ENCODE data around the gene IFT74.

IFT74 gene

DNA sequence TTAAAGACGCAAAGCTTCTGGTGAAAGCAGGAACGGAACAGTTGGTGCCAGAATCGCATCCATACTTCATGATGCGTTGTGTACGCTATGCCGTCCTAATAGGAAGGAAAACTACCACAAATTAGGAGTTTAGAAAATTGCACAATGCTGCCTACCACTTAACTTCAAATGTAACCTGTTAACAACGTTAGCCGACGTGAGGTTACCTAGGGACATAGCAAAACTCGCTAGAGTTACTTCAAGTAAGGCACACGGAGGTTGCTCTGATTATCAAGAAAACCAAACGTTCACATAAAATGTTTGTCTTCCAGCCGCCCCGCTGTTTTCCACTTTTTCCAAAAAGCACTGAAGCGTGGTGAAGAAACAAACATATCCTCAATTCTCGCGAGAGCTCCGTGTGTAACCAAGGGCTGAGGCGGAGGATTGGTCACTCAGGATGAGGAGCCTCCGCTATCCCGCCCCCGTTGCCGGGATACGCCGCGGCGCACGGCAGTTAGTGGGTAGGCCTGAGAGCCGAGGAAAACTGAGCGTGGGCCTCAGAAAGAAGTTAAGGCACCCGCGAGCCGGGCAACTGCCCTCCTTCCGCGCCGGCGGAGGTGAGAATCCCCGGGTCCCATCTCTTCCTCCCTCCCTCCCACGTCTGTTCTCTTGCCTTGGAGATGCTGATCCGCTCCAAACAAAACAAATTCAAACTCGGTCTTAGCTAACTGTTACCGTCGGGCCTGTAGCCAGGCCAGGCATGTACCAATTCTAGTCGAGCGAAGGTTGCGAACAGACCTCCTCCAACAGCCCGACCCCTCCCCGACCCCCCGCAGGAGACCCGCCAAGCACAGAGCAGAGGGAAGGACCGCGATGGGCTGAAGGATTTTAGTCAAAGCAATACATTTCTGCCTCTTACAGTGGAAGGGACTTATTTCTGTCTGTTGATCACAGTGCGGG, at the start of gene IFT74:
Gene IFT74, plus strand, starts transcription at position 492 of the 939 bp plus-strand sequence. CDS start 5,556 bp downstream, outside the sequence.
- DNase-seq (ENCODE audit: low spot score) = peak; percentile 98

DNA sequence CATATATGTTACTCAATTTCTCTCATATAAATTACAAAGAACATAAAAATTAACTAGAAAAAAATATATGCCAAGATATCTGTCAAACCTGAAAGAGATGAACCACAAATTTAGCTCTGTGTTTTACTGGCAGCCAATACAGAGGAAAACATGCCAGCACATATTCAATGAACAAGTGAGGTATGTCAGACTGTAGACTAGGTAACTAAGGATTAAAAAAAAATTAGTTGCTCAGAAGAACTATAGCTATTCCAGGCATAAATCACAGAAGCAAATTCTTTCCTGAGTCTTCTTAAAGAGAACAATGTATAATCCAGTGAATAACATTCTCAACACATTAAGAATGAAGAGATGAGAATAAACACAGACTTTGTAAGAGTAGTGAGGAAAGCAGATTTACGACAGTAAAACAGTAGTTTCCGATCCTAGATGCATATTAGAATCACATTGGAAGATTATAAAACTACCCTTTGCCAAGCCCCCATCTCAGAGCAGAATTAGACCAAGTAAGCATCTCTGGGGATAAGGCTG, 43.0 kb upstream of the IFT74 start:
- no peak for DNase-seq (ENCODE audit: low spot score)

DNA sequence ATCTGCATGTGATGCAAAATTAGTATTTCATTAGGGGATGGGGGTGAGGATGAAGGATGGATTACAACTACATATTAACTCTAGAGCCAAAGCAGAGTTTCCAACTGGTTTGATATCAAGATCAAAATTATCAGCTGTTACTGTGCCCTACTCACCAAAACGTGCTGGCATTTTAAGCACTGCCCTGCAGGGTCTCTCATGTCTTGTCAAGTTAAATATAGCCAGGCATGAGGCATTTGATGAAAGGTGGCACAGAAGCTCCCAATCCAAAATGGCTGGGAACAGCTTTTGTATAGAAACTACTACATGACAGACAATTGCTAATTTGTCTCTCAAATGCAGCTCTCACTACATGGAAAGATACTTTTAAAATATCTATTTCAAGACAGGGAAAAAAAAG, 36.5 kb upstream of the IFT74 start:
- no peak for DNase-seq (ENCODE audit: low spot score)

DNA sequence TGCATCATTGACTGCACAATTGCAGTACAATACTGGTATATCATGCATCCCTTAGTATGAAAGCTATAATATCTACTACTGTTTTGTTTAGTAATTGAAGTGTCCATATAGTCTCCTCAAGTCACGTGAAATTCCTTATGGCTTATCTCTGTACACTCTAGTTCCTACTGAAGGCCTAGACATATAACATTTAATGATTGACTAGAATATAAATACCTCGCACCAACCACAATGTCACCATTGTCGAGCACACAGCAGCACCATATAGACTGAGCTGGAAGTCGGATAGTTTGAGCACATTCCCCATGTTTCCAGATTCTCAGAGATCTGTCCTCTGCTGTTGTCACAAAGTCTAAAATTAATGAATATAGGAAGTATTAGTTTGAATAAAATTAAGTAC, 30.6 kb upstream of the IFT74 start:
- no peak for DNase-seq (ENCODE audit: low spot score)

DNA sequence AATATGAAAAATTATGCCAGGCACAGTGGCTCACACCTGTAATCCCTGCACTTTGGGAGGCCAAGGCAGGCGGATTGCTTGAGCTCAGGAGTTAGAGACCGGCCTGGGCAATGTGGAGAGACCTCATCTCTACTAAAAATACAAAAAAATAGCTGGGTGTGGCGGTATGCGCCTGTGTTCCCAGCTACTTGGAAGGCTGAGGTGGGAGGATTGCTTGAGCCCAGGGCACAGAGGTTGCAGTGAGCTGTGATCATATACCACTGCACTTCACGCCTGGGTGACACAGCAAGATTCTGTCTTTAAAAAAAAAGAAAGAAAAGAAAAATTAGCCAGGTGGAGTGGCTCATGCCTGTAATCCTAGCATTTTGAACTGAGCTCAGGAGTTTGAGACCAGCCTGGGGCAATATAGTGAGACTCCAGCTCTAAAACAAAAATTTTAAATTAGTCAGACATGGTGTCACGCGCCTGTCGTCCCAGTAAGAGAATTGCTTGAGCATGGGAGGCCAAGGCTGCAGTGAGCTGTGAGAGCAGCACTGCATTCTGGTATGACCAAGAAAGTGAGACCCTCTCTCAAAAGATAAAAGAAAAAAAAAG, 27.2 kb upstream of the IFT74 start:
- no peak for DNase-seq (ENCODE audit: low spot score)

DNA sequence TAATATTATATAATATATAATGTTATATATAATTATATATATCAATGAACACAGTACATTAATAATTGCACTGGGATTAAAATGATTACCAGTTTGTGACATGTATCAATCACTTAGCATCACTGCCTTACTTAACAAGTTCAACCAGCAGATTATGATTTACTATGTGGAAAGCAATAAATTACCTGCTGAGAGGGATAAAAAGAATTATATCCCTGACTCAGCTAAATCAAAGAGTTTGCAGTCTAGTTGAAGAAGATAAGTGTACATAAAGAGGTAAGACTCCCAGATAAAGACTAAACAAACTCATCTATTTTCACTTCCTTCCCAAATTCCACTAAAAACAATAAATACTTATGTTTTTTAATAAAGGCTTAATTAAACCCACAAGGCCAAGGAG, 20.4 kb upstream of the IFT74 start:
- DNase-seq (ENCODE audit: low spot score) = no peak

DNA sequence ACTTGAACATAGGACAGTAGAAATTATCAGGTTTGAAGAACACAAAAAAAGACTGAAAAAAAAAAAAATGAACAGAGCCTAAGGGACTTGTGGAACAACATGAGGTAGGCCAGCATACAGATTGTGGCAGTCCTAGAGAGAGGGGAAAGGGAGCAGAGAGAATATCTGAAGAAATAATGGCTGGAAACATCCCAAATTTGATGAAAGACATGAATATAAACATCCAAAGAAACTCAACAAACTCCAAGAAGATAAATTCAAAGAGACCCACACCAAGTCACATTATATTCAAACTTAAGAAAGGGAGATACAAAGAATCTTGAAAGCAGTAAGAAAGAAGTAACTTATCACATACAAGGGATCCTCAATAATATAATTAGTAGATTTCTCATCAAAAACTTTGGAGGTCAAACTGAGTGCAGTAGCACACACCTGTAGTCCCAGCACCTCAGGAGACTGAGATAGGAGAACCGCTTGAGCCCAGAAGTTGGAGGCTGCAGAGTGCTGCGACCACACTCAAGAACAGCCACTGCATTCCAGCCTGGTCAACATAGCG, 18.3 kb upstream of the IFT74 start:
- no peak for DNase-seq (ENCODE audit: low spot score)

DNA sequence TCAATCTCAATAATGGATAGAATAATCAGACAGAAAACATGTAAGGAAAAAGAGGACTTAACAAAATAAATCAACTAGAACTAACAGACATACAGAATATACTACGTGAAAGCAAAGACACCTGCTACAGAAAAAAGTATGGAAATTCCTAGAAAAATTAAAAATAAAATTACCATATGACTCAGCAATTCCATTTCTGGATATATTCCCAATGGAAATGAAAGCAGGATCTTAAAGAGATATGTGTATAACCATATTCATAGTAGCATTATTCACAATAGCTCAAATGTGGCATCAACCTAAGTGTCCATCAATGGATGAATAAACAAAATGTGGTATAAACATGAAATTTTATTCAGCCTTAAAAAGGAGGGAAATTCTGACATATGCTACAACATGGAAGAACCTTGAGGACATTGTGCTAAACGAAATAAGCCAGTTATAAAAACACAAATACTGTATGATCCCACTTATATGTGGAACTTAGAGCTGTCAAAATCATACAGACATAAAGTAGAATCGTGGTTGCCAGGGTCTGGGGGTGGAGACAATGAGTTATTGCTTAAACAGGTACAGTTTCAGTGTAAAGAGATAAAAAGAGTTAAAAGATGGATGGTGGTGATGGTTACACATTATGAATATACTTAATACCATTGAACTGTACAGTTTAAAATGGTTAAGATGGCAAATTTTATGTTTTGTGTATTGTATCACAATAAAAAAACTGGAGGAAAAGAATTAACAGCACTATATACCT, 16.1 kb upstream of the IFT74 start:
- no peak for DNase-seq (ENCODE audit: low spot score)

DNA sequence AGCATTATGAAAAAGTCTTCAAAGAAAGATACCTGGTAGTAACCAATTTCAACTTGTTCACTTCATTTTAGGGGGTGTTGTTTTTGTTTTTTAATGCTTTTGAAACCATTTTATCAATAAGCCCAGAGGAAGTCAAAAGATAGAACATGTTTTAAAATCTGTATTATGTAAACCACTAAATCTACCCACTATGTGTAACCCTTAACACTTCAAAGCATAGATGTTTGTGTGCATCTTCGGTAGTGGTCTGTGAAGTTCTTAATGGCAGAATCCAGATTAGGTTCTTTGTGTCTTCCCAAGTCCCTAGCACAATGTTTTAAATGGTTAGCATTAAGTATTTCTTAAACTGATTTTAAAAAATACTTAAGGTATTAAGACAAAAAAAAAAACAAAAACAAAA, 15.4 kb upstream of the IFT74 start:
- no peak for DNase-seq (ENCODE audit: low spot score)

DNA sequence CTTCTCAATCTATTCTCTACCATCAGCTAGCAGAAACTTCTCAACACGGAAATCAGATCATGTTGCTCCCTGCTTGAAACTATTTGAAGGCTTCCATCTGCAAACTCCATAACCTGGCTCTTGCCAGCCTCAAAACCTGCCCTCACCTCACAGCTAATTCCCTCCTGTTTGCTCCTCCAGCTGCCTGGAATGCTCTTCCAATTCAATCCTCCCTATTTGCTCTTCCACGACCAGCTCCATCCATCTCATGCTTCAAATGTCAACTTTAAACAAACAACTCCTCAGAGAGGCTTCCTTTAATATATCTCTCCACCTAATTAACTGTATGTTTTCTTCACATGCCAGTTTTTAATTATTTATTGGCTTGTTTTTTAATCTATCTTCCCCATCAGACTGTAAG, 10.6 kb upstream of the IFT74 start:
- DNase-seq (ENCODE audit: low spot score) = no peak

DNA sequence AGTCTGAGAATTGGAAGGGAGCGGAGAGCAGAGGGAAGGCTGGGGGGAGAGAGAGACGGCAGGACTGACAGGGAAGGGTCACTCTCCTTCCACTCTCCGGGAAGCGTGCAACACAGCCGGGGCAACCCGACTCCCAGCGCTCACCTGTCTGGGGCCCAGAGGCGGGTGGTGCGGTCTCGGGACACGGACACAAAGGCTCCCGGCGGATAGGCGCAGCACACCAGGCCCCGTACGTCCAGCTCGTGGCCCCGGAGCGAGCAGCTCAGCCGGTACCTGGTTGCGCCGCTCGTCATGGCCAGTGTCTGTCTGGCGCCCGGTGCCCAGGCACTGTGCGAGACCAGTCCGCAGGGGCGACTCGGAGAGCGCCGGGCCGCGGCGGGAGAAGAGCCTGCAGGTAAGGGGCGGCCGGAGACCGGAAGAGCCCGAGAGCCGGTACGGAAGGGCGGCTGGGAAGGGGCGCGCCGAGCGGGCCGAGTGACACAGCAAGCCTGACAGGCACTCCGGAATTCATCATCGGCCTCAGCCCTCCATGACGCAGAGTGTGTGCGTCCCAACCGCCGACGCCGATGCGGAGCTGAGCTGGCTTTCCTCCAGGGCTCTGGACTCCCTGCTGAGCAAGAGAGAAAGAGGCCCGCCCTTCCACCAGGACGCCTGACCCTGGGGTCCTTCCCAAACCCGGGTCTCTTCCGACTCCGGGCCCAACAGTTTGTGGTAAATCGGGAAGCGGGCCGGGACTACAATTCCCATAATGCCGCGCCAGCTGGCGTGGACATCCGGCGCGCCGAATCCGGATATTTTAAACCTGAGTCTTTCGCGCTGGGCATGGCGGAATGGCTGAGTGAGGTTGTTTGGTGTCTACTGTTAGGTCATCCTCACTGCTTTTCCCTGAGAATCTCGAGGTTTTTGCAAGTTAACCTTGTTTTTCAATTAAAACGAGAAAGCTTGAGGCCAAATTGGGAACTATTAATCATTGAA, 9.2 kb upstream of the IFT74 start, which contains the start of gene PLAA:
Gene PLAA, minus strand, starts transcription at position 490 of the 975 bp plus-strand sequence. Its CDS starts 197 bp downstream, at position 293.
- peak; percentile 76 for DNase-seq (ENCODE audit: low spot score)

DNA sequence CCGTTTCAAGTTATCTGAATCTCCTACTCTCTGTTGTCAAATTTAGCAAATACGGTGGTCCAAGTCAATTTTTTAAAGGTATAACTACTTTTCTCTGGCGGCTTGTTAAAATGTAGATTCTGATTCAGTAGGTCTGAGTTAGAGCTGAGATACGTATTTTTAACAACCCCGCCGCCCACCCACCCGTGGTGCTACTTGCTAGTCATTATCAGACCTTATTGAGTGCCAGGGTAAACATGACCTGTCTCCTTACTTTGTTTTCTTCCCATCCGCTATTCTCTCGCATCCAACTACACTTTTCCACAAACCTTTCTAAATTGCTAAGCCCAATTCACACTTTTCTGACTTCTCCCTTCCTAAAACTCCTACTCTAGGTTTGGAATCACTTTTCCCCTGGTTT, 8.5 kb upstream of the IFT74 start:
- no peak for DNase-seq (ENCODE audit: low spot score)

DNA sequence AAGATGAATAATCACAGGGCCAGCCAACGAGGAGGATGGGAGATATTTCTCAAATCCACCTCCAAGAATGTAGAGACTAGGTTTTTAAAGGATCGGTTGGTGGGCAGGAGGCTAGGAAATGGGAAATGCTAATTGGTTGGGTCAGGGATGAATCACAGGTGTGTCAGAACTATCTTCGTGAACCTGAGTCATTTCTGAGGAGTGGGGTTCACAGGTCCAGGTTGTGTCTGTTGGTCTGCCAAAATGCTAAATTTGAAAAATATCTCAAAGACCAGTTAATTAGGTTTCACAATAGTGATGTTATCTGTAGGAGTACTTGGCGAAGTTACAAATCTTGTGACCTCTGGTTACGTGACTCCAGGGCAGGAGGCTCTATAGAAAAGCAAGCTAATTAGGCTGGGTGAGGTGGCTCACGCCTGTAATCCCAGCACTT, 6.6 kb upstream of the IFT74 start:
- no peak for DNase-seq (ENCODE audit: low spot score)

DNA sequence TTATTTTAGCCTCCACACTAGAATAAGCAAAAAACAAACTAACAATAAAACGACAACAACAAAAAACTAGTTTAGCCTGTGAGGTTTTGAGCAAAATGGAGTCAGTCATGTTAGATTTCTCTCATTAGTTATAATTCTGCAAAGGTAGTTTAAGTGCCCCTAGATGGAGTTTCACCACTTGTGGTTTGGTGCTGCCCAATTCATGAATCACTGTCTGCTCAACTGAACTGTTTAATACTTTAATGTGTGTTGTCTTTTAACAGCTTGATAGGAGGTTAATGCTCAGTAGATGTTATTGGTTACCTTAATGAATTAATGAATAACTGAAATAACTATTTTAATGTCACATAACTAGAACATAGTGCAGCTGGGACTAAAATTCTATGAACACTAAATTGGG, 5.7 kb upstream of the IFT74 start:
- no peak for DNase-seq (ENCODE audit: low spot score)

DNA sequence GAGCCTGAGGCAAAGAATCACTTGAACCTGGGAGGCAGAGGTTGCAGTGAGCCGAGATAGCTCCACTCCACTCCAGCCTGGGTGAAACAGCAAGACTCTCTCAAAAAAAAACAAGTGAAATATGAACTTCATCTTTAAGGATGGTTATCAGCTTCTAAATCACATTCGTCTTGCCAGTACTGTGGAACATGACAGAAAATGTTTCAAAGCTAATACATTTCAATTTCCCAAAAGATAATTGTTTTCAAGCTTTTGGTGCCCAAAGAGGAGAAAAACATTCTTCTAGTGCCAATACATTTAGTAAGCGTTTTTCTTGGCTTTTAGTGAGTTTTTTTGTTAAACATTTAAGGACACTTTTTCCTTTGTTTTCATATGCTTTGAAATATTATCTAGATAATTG, 4.4 kb upstream of the IFT74 start:
- no peak for DNase-seq (ENCODE audit: low spot score)

DNA sequence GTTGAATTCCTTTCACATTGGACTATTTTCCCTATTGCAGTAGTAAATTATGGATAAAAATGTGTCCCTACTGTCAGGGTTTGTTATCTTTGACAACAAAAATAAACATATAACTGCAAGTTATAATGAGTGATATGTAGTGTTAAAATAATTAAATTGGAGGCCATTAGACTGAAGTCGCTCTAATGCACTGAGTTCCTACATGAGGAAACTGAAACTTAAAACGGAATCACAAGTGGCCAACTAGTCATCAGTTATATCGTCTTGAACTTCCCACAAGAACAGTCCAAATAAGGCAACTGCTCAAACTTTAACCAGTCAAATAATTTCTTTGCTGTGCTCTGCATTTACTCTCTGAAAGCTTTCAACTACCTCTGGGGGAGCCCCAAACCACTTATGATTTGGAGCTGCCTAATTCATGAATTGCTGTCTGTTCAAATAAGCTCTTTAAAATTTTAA, 2.1 kb upstream of the IFT74 start:
- no peak for DNase-seq (ENCODE audit: low spot score)

DNA sequence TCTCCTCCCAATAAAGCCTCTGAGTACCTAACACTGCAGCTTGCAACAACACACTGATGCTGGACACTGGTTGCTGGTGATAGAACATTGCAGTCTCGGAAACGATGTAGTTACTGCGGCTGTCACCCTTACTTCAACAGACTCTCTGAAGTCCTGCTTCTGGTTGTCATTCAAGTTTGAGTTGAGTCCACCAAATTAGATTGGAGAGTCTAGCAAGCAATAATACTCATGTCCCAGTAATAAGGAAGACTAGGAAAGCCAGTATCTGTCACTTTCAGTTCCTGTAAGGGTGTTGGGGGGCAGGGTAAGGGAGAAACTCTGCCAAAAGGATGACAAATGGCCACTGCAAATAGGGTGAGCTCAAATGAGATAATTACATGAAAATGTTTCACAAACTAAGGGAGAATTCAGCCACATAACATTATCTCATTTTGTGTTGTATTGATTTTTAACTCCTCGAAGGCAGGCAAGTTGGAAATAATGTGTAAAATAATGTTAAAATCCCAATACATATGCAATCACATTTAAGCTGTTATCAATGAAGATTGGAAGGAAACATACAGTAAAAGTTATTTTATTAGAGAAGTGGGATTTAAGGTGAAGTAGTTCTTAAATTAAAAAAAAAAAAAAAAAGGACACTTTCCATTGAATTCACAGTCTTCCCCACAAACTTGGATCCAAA, 849 bp upstream of the IFT74 start:
- no peak for DNase-seq (ENCODE audit: low spot score)

DNA sequence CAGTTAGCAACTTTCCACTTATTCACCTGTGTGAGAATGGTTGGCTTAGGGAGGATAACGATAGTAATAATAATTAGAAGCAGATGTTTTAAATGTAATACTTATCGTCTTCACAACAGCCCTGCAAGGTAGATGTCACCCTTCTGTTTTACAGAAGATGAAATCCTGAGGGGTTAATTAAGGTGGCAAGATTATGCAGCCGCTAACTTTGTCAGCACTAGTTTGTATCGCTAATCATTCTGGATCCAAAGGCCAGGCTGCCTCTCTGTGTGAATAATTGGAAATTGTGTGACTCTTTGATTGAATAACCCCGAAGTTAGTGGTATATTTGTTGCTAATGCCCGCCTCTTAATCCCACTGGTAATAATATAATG, 635 bp downstream of the IFT74 start:
- DNase-seq (ENCODE audit: low spot score) = peak; percentile 0

DNA sequence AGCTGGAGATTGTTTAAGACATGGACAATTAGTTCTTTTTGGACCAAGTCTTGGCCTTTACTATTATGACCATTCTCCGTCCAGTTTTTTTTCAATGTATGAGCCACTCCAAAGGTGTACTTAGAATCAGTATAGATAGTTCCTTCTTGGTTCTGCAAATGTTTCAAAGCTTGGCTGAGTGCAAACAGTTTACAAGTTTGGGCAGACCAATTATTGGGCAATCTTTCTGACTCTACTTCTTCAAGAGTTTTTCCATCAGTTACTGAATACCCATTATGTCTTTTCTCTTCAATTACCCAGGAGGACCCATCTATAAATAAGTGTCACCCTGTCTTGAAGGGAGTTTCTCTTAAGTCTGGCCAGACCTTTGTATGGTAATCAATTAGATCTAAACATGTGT, 15.5 kb downstream of the IFT74 start:
- no peak for DNase-seq (ENCODE audit: low spot score)

DNA sequence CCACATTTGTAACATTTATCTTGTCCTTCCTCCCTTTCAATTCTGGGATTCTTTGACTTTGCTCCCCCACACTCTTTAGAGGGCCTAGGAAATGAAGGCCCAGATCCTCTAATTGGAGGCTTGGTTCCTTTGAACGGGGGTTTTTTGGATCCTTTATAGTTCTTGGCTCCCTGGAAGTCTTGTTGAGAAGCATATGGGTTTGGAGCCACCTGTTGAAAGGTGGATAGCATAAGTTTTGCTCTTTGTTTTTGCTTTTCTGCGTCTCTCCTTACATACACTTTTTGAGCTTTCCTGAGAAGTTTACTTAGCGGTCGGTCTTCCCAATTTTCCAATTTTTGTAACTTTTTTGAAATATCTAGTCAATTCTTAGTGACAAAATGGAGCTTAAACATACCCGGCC, 17.8 kb downstream of the IFT74 start:
- no peak for DNase-seq (ENCODE audit: low spot score)
